Astrocyte of the hippocampus (primary cell): ENCODE data around the gene BFAR.
"Not testable (repeated sequence)": the region's sequence is repeated elsewhere in the genome, so short reads cannot be mapped to it uniquely, and the experiment has no call there.

Experiments used
- DNase-seq: peaks from one replicate; pipeline ENCODE4 v3.0.0; 2011; ENCODE audit warnings: low read depth, low spot score

The BFAR gene

GRCh38 chr16:14701859-14702258 is 69.1 kb downstream of the BFAR start:
- DNase-seq, result not testable (repeated sequence)

- not testable (repeated sequence) for DNase-seq
Observed at GRCh38 chr16:14702672-14703071, 69.9 kb downstream of the BFAR start.

DNA sequence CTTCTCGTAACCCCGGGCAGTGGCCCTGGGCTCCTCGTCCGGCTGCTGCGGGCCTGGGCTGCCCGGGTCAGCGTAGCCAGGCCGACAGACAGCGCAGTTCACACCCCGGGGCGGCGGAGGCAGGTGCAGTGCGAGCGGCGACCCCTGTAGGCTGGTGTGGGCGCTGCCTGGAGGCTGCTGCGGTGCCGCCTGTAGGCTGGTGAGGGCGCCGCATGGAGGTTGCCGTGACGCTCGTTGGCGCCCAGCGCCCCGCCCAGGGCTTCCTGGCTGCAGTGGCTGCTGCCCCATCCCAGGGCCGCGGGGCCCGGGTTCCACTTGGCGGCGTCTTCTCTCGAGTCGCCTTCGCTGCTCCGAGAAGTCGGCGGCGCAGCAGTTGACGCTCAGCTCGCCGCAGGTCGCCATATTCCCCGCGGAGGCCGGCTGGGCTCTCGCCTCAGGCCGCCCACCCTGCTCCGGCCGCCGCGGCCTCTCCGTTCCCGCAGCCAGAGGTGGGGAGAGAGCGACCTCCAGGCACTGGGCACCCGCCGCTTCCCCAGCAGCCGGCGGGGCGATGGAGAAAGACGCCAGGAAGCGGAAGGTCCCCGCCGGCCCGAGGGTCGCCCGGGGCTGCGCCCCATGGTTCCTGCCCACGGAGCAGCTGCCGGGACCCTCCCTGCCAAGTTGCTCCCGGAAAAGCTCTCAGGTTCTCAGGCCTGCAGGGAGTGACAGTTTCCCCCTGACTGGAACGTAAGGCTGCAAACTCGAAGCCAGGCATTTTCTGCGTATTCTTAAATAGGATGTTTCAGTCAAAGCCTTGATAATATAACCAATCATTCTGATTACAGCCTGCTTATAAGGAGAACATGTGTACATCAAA is 70.6 kb downstream of the BFAR start, which contains the start of gene NPIPA3:
TSS of gene NPIPA3 (plus strand) at position 256 of the 856 bp plus-strand sequence. CDS start 5,533 bp downstream, outside the sequence.
- DNase-seq, result not testable (repeated sequence)
